Erythroblast (primary cell): ENCODE measurements around the gene MRPL10.

Experiments
- GATA1 ChIP-seq: IDR thresholded peaks from 2 replicates; pipeline ENCODE4 v1.6.1; 2011; ENCODE audit warnings: low read depth, mild to moderate bottlenecking, control low read depth, low read length, moderate library complexity
- POLR2A ChIP-seq: IDR thresholded peaks from 2 replicates; pipeline ENCODE4 v1.6.1; 2011; ENCODE audit warnings: mild to moderate bottlenecking, low read length

GRCh38 chr17:47808036-47808829 is 23.1 kb downstream of the MRPL10 start:
- TF ChIP-seq POLR2A (no peak), GATA1 (no peak)
